Stimulated activated CD8-positive, alpha-beta memory T cell treated with anti-CD3 and anti-CD28 coated beads, Interleukin-4, amount 100 ng/mL, for 4 hours (primary cell): ENCODE measurements around the gene POLA2.
"Not testable (repeated sequence)": the region's sequence is repeated elsewhere in the genome, so short reads cannot be mapped to it uniquely, and the experiment has no call there.

Source experiments
- DNase-seq, 2 donors: peaks; one replicate each; pipeline ENCODE4 v3.0.0-alpha.2; 2020; ENCODE audit warnings: low read depth in 2 of 2, low spot score in 1 of 2

The POLA2 gene

DNA sequence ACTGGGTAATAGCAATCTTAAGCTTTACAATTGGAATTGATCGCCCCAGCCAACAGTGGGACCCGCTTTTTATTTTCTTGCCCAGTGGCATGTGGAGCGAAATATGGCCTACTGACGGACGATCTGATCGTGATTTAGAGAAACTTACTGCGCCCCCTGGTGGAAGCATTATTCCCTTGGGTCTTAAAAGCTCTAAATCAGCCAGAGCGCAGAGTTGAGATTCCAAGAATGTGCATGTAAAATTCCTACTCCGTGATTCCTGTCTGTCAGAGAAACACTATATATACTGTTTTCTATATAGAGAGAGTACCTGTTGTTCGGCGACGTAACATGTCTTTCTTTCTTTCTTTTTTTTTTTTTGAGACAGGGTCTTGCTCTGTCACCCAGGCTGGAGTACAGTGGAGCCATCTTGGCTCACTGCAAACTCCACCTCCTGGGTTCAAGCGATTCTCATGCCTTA, 68.2 kb downstream of the POLA2 start:
- DNase-seq, result peak; percentile 57 to 83

DNA sequence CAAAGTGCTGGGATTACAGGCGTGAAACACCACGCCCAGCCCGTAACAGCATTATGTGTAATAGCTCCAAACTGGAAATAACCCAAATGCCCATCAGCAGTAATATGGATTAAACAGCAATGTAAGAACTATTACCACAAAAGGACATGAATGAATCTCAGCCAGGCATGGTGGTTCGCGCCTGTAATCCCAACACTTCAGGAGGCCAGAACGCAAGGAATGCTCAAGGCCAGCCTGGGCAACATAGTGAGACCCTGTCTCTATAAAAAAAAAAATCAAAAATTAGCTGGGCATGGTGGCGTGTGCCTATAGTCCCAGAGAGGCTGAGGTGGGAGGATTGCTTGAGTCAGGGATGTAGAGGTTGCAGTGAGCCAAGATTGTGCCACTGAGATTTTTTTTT, 68.8 kb downstream of the POLA2 start:
- DNase-seq, result no peak

DNA sequence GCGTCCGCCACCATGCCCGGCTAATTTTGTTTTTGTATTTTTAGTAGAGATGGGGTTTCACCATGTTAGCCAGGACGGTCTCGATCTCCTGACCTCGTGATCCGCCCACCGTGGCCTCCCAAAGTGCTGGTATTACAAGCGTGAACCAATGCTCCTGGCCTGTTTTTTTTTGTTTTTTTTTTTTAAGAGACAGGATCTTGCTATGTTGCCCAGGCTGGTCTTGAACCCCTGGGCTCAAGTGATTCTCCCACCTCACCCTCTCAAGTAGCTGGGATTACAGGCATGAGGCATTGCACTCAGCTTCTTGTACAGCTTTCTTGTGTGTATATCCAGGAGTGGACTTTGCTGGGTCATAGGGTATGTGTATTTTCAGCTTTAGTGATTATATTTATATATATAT, 70.8 kb downstream of the POLA2 start:
- DNase-seq, result not testable (repeated sequence)

DNA sequence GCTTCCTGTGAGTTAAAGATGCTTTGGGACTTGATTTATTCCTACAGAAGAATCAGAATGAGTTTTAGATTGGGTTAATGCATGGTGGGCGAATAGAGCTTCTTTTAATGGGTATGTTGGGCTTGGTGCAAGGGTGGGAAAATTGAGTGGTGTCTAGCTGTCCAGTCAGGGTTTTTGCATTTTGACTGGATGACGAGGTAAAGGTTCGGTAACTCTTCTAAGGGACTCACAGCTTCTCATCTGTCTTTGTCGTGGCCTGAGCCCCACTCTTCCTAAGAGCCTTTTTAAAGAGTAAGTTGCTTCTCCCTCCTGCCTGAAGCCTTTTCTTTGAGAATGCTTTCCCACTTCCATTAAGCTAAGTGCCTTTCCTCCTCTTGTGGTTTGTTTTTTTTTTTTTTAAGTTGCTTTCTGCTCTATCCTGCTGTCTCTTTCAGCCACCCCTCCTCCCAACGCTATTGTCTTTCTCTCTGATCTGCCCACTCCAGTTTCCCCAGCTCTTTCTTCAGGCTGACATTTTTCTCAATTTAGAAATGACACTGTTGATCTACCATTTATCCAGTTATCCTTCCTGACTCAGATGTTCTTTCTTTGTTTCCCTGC, 73.0 kb downstream of the POLA2 start:
- DNase-seq, result no peak

DNA sequence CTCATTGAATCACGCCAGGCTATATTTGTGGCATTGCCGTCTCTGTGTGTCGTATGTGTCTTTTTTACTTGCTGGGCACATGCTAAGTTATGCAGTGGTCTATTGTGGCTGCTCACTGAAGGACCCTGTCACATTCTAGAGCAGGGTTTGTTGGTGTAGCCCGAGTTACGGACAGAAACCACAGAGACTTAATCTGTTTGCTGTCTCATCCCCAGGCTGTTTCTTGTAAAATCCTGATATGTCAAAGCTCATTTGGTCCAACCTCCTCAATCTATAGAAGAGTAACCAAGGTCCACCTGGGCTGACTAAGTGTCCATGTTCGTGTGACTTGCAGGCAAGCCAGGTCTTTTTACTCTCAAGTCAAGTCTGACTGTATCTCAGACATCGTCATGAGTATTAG, 76.9 kb downstream of the POLA2 start:
- DNase-seq, result no peak

DNA sequence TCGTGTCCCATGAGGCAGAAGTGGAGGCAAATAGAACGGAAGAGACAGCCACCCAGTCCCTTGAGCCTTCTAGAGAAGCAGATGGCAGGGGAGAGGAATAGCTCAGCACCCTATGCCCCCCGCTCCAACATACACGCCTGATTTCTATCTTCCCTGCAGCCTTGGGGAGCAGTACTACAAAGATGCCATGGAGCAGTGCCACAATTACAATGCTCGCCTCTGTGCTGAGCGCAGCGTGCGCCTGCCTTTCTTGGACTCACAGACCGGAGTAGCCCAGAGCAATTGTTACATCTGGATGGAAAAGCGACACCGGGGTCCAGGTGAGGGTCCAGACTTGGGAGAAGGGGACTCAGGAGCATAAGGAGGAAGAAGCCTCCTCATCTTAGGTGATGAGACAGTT, 78.5 kb downstream of the POLA2 start:
- no peak for DNase-seq

DNA sequence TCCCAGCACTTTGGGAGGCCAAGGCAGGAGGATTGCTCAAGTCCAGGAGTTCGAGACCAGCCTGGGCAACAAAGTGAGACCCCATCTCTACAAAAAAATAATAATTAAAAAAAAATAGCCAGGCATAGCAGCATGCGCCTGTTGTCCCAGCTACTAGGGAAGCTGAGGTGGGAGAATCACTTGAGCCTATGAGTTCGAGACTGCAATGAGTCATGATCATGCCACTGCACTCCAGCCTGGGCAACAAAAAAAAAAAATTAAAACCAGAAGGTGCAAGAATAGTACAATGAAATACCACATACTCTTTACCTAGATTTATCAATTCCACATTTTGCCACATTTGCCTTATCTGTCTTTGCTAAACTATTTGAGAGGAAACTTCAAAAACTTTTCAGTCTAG, 80.1 kb downstream of the POLA2 start:
- no peak for DNase-seq
